22Rv1 (cell line): ENCODE data around the gene FRMD4B.

Source experiments
- ZFX ChIP-seq: fragments of 450-650 bp; IDR thresholded peaks from 2 replicates; pipeline ENCODE4 v1.6.1; 2017; ENCODE audit warnings: antibody characterized with exemption, borderline replicate concordance
- TF ChIP-seq, protein P1 (sequence below): fragments of 450-650 bp; IDR thresholded peaks from 2 replicates; pipeline ENCODE4 v1.5.1; 2017; ENCODE audit warnings: mild to moderate bottlenecking

DNA sequence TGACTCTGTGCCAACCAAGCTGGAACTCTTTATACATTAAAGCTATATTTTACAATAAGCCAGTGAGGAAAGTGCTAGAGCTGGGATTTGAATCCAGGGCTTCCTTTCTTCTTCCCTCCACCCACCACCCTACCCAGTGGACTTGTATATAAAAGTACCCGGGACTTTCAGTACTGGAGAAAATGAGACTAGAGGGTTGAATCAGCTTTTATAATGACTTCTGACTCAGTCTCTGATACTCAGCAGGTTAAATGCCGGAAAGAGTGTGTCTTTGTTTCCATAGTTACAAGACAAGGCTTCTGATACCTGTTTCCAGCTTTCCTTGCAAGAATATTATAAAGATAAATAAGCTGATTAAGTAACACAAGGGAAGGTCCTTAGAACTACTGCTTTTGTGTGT, 80.9 kb downstream of the FRMD4B start:
- TF ChIP-seq, protein P1, sequence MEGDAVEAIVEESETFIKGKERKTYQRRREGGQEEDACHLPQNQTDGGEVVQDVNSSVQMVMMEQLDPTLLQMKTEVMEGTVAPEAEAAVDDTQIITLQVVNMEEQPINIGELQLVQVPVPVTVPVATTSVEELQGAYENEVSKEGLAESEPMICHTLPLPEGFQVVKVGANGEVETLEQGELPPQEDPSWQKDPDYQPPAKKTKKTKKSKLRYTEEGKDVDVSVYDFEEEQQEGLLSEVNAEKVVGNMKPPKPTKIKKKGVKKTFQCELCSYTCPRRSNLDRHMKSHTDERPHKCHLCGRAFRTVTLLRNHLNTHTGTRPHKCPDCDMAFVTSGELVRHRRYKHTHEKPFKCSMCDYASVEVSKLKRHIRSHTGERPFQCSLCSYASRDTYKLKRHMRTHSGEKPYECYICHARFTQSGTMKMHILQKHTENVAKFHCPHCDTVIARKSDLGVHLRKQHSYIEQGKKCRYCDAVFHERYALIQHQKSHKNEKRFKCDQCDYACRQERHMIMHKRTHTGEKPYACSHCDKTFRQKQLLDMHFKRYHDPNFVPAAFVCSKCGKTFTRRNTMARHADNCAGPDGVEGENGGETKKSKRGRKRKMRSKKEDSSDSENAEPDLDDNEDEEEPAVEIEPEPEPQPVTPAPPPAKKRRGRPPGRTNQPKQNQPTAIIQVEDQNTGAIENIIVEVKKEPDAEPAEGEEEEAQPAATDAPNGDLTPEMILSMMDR, result no peak
- TF ChIP-seq ZFX, result no peak
